GM23338 (cell line): ENCODE data around the gene ETFA. TPM values are rescaled to one million over a fixed set of nuclear protein-coding genes. Genes with fewer than 3 reads are reported as not detected.

ENCODE experiments used
- ATAC-seq: fragments of 200-7000 bp; cut with Tn5 transposase; 3 replicates; pipeline ENCODE4 v1.9.1; 2020
- DNase-seq: peaks from one replicate; pipeline ENCODE4 v3.0.0-alpha.2; 2015; ENCODE audit warnings: low spot score
- H2AFZ ChIP-seq: fragments of 200-600 bp; sonication (generic); 2 replicates; pipeline ENCODE4 v1.8.0; 2016; ENCODE audit warnings: antibody characterized with exemption, mild to moderate bottlenecking, moderate library complexity
- H3F3A ChIP-seq: fragments of 200-600 bp; sonication (generic); replicated peaks from 2 replicates; pipeline ENCODE4 v1.8.0; 2017; ENCODE audit warnings: antibody characterized with exemption, mixed run types, low read depth
- H3K27ac ChIP-seq: fragments of 200-600 bp; sonication (generic); 2 replicates; pipeline ENCODE4 v1.6.1; 2016; ENCODE audit warnings: low read depth
- H3K27me3 ChIP-seq: fragments of 200-600 bp; sonication (generic); 2 replicates; pipeline ENCODE4 v1.8.0; 2016; ENCODE audit warnings: mild to moderate bottlenecking, mixed run types, moderate library complexity; ENCODE audit not compliant: insufficient read depth
- H3K36me3 ChIP-seq: fragments of 200-600 bp; sonication (generic); 2 replicates; pipeline ENCODE4 v1.8.0; 2016; ENCODE audit warnings: mild to moderate bottlenecking; ENCODE audit not compliant: insufficient read depth
- H3K4me1 ChIP-seq: fragments of 200-600 bp; sonication (generic); 2 replicates; pipeline ENCODE4 v1.8.0; 2016; ENCODE audit warnings: mild to moderate bottlenecking, moderate library complexity; ENCODE audit not compliant: insufficient read depth
- H3K4me2 ChIP-seq: fragments of 200-600 bp; sonication (generic); 2 replicates; pipeline ENCODE4 v1.7.1; 2017; ENCODE audit warnings: mixed run types
- H3K4me3 ChIP-seq: fragments of 200-600 bp; sonication (generic); 2 replicates; pipeline ENCODE4 v1.6.1; 2016; ENCODE audit warnings: mixed run types
- H3K79me2 ChIP-seq: fragments of 200-600 bp; sonication (generic); replicated peaks from 2 replicates; pipeline ENCODE4 v1.8.0; 2017; ENCODE audit warnings: mild to moderate bottlenecking; ENCODE audit not compliant: insufficient read depth
- H3K9me2 ChIP-seq: fragments of 200-600 bp; sonication (generic); 2 replicates; pipeline ENCODE4 v1.8.0; 2017; ENCODE audit not compliant: insufficient read depth
- H4K20me1 ChIP-seq: fragments of 200-600 bp; sonication (generic); replicated peaks from 2 replicates; pipeline ENCODE4 v1.8.0; 2017; ENCODE audit warnings: mild to moderate bottlenecking; ENCODE audit not compliant: insufficient read depth
- H3K27ac Mint-ChIP-seq: 2 replicates; pipeline ENCODE4 v1.8.0; 2020; ENCODE audit warnings: inconsistent platforms, mild to moderate bottlenecking, moderate library complexity, mixed read lengths
- H3K27me3 Mint-ChIP-seq: 3 replicates; pipeline ENCODE4 v1.8.0; 2022; ENCODE audit warnings: low read depth, mild to moderate bottlenecking, moderate library complexity, mixed read lengths, inconsistent platforms; ENCODE audit not compliant: insufficient read depth, poor library complexity
- H3K36me3 Mint-ChIP-seq: 3 replicates; pipeline ENCODE4 v1.8.0; 2021; ENCODE audit warnings: low read depth, mild to moderate bottlenecking, inconsistent platforms, moderate library complexity, mixed read lengths
- H3K4me1 Mint-ChIP-seq: 3 replicates; pipeline ENCODE4 v1.8.0; 2020; ENCODE audit warnings: mild to moderate bottlenecking, inconsistent platforms, mixed read lengths
- H3K4me3 Mint-ChIP-seq: 3 replicates; pipeline ENCODE4 v1.8.0; 2021; ENCODE audit warnings: moderate library complexity, mild to moderate bottlenecking, inconsistent platforms, mixed read lengths
- H3K9me3 Mint-ChIP-seq: 3 replicates; pipeline ENCODE4 v1.8.0; 2020; ENCODE audit warnings: moderate library complexity, mild to moderate bottlenecking, inconsistent platforms, mixed read lengths
- CREB1 ChIP-seq: fragments of 250-450 bp; sonication (Bioruptor Pico); IDR thresholded peaks from 2 replicates; pipeline ENCODE4 v1.5.0; 2020; ENCODE audit warnings: low read depth, mild to moderate bottlenecking, moderate library complexity
- EZH2 ChIP-seq: fragments of 200-600 bp; sonication (generic); IDR thresholded peaks from one replicate; pipeline ENCODE4 v1.8.0; 2017; ENCODE audit warnings: antibody characterized with exemption, mild to moderate bottlenecking, low read depth; ENCODE audit not compliant: unreplicated experiment
- JUNB ChIP-seq: IDR thresholded peaks from one replicate; pipeline ENCODE4 v1.6.1; 2016; ENCODE audit warnings: antibody characterized with exemption; ENCODE audit not compliant: unreplicated experiment
- NANOG ChIP-seq: IDR thresholded peaks from 2 replicates; pipeline ENCODE4 v1.6.1; 2016; ENCODE audit warnings: antibody characterized with exemption, borderline replicate concordance
- POLR2AphosphoS5 ChIP-seq: IDR thresholded peaks from 2 replicates; pipeline ENCODE4 v1.6.1; 2016; ENCODE audit warnings: antibody characterized with exemption, low read depth
- ZNF114 ChIP-seq: fragments of 250-450 bp; sonication (Bioruptor Pico); IDR thresholded peaks from 2 replicates; pipeline ENCODE4 v1.5.0; 2020; ENCODE audit warnings: mild to moderate bottlenecking, moderate library complexity
- ZNF331 ChIP-seq: fragments of 250-450 bp; sonication (Bioruptor Pico); IDR thresholded peaks from 2 replicates; pipeline ENCODE4 v1.5.0; 2020; ENCODE audit warnings: low read depth, mild to moderate bottlenecking, moderate library complexity
- polyA plus RNA-seq: library from polyadenylated mRNA; unstranded; fragments of >200 nt; fragmentation: Nextera tagmentation; extraction: Ambion mirVana; gene quantifications from 2 replicates; pipeline ENCODE4 v1.2.1, GENCODE V29; 2016
- total RNA-seq: library from RNA; depleted of rRNA; stranded (reverse); fragments of >200 nt; shearing (Covaris generic); gene quantifications from 2 replicates; pipeline ENCODE4 v1.2.3, GENCODE V29; 2014
- TF ChIP-seq, protein P1 (sequence below): IDR thresholded peaks from one replicate; pipeline ENCODE4 v1.6.1; 2018; ENCODE audit warnings: antibody characterized with exemption; ENCODE audit not compliant: unreplicated experiment
- TF ChIP-seq, protein P2 (sequence below), 2 experiments: fragments of 200-600 bp in 1 of 2; sonication (generic) in 1 of 2; conservative IDR thresholded peaks; 2 replicates each; pipeline versions ENCODE4 v1.5.1 to v1.6.1; 2016 to 2017; ENCODE audit warnings: antibody characterized with exemption in 2 of 2, low read depth in 2 of 2, mild to moderate bottlenecking in 2 of 2, moderate library complexity in 1 of 2

The ETFA gene
- total and polyA plus RNA-seq, 2 experiments from 2014 or later = 52.9 to 69.1 TPM

DNA sequence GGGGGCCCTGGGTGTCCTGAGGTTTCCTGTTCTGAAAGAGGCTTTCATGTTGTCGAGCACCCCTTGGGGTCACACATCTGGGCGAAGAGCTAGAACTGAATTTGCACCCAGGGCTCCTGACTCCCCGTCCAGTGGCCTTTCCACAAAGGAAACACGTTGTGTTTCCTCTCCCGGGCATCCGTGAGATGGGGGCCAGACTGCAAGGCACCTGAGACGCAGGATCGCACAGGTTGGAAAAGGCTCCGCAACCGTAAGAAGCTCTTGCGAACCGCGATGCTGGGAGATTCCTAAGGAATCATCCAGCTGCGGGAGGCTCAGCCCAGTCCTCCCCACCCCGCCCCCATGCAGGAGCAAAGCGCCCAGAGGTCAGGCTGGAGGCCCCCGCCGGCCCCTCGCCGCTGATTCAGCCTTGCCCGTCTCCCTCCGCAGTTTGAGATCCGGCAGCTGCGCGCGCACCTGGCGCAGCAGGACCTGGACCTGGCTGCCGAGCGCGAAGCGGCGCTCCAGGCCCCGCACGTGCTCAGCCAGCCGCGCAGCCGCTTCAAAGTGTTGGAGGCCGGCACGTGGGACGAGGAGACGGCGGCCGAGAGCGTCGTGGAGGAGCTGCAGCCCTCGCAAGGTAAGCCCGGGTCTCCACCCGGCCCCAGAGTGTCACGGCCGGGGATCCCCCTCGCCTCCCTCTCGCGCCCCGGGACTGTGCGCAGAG lies 119.6 kb downstream of the ETFA start (continued):
- TF ChIP-seq, protein P1, sequence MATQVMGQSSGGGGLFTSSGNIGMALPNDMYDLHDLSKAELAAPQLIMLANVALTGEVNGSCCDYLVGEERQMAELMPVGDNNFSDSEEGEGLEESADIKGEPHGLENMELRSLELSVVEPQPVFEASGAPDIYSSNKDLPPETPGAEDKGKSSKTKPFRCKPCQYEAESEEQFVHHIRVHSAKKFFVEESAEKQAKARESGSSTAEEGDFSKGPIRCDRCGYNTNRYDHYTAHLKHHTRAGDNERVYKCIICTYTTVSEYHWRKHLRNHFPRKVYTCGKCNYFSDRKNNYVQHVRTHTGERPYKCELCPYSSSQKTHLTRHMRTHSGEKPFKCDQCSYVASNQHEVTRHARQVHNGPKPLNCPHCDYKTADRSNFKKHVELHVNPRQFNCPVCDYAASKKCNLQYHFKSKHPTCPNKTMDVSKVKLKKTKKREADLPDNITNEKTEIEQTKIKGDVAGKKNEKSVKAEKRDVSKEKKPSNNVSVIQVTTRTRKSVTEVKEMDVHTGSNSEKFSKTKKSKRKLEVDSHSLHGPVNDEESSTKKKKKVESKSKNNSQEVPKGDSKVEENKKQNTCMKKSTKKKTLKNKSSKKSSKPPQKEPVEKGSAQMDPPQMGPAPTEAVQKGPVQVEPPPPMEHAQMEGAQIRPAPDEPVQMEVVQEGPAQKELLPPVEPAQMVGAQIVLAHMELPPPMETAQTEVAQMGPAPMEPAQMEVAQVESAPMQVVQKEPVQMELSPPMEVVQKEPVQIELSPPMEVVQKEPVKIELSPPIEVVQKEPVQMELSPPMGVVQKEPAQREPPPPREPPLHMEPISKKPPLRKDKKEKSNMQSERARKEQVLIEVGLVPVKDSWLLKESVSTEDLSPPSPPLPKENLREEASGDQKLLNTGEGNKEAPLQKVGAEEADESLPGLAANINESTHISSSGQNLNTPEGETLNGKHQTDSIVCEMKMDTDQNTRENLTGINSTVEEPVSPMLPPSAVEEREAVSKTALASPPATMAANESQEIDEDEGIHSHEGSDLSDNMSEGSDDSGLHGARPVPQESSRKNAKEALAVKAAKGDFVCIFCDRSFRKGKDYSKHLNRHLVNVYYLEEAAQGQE = no peak
- no peak for TF ChIP-seq JUNB
- no peak for TF ChIP-seq ZNF331 (CRISPR knock-in tag)
- TF ChIP-seq, protein P2, sequence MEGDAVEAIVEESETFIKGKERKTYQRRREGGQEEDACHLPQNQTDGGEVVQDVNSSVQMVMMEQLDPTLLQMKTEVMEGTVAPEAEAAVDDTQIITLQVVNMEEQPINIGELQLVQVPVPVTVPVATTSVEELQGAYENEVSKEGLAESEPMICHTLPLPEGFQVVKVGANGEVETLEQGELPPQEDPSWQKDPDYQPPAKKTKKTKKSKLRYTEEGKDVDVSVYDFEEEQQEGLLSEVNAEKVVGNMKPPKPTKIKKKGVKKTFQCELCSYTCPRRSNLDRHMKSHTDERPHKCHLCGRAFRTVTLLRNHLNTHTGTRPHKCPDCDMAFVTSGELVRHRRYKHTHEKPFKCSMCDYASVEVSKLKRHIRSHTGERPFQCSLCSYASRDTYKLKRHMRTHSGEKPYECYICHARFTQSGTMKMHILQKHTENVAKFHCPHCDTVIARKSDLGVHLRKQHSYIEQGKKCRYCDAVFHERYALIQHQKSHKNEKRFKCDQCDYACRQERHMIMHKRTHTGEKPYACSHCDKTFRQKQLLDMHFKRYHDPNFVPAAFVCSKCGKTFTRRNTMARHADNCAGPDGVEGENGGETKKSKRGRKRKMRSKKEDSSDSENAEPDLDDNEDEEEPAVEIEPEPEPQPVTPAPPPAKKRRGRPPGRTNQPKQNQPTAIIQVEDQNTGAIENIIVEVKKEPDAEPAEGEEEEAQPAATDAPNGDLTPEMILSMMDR (conservative IDR thresholded peaks at IDR 0.05; ENCODE audit: low read depth in 2 of 2) = no peak
- TF ChIP-seq ZNF114 (CRISPR knock-in tag) = no peak
- TF ChIP-seq POLR2AphosphoS5 = no peak
- TF ChIP-seq EZH2 = no peak
- TF ChIP-seq NANOG = no peak
- no peak for TF ChIP-seq CREB1 (CRISPR knock-in tag)

DNA sequence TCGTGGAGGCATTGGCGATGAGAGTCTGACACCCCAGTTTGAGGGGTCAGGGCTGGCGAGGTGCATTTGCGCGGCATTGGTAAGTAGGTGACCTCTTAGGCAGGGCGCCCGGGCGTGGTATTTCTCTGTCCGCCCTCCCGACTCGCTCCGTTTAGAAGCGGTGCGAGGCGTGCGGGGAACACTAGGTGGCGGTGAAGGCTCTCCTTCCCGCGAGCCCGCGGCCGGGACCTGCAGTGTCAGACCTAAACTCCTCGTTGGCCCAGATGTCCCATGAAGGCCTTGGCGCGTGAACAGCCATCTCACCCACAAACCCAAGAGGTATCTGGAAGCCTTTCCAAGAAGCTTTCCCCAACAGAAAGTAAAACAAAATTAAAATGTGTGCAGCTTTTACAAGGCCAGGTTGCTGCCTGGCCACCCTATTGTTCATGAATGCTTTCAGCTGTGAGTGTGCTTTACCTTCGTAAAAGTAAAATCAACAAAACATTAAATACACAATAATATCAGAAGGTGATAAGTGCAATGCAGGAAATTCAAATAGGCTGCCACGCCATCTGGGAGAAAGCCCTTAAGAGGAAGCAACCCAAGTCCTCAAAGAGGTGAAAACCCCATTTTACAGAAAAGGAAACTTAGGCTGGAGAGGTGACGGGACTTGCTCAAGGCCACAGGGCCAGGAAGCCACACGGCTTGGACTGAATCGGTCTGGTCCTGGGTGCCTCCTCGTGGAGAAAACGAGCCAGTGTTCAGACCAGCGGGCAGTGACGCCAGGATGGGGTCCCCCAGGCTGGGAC lies 120.3 kb downstream of the ETFA start:
- H3K4me3 Mint-ChIP-seq = peak overlapping the region; percentile 26; the same call in 2 of the 3 replicates
- TF ChIP-seq, protein P2 (conservative IDR thresholded peaks at IDR 0.05; ENCODE audit: low read depth in 2 of 2) = peak; percentile 70 to 94
- TF ChIP-seq ZNF114 (CRISPR knock-in tag) (no peak), EZH2 (no peak), CREB1 (CRISPR knock-in tag) (peak; percentile 23; the same call in 1 of the 2 replicates)

More for the DNA sequence above, 120.3 kb downstream of the ETFA start:
- Histone ChIP-seq H3F3A (no peaks in the 10 kb centered on the region), H4K20me1 (no peaks in the 10 kb centered on the region), H3K36me3 (no peaks in the 10 kb centered on the region), H2AFZ (peak overlapping the region; percentile 85), H3K4me2 (peak overlapping the region; percentile 46), H3K9me2 (no peaks in the 10 kb centered on the region), H3K4me1 (no peaks in the 10 kb centered on the region; the same call in 1 of the 2 replicates), H3K79me2 (no peaks in the 10 kb centered on the region), H3K27ac (no peak overlapping the region), H3K27me3 (peaks cover 18% of the 10 kb centered on the region), H3K4me3 (peak overlapping the region; percentile 27; the same call in 1 of the 2 replicates)
- H3K36me3 Mint-ChIP-seq = no peaks in the 10 kb centered on the region
- H3K9me3 Mint-ChIP-seq = peaks cover 2% of the 10 kb centered on the region; the same call in 2 of the 3 replicates
- H3K27ac Mint-ChIP-seq = no peak overlapping the region
- peaks cover 22% of the 10 kb centered on the region for H3K27me3 Mint-ChIP-seq
- DNase-seq = peak; percentile 96
- peaks cover 21% of the 10 kb centered on the region for H3K4me1 Mint-ChIP-seq
- ATAC-seq = peak; percentile 92
